ENCODE data around the gene NAB1. TPM values are rescaled to one million over a fixed set of nuclear protein-coding genes. Genes with fewer than 3 reads are reported as not detected.

Gene NAB1
- total RNA-seq, 1 experiment from 2014 or later, result 40.2 TPM

DNA sequence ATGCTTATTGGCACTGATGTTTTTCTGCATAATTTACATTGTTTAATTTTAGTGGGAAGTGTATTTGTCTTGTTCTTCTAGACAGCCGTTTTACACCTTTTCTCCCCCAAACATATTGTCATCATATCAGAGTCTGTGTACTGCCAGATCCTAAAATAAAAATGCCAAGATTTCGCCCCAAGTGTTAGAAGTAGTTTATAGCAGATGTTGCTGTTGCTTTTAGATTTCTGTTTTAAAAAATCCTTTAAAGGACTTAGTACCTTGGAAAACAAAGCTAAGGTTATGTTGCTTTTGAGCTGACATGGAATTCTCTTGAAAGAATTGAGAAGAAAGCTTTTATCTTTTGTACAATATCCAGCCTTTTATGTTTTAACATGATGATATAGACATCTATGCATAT is 36.0 kb downstream of the NAB1 start:
- no peak overlapping the region for H3K27ac ChIP-seq (ENCODE audit: low read length)
- H3K4me3 ChIP-seq (ENCODE audit: low read depth in 2 of 2, low read length in 2 of 2), result no peak overlapping the region
- no peak for DNase-seq (ENCODE audit: low read depth, low spot score)
- H3K27me3 ChIP-seq (ENCODE audit: control insufficient read depth, insufficient read depth, low read length), result no peaks in the 10 kb centered on the region
- peaks cover 16% of the 10 kb centered on the region for H3K36me3 ChIP-seq (ENCODE audit: control insufficient read depth, insufficient read depth, low read length)
- no peaks in the 10 kb centered on the region for H3K9me3 ChIP-seq (ENCODE audit: control insufficient read depth, insufficient read depth, low read depth, low read length)
- intact Hi-C loops (cut with micrococcal nuclease; ENCODE audit: unreplicated experiment) (no loop called here), in situ Hi-C loops (cut with HindIII; ENCODE audit: low pct_unique_long_range_greater_than_20kb, low sequenced_read_pairs) (no loop called here)
- TF ChIP-seq TCF7L2 (IDR thresholded peaks at IDR 0.05; ENCODE audit: low read depth, low read length) (no peak), POLR2AphosphoS5 (IDR thresholded peaks at IDR 0.05; ENCODE audit: low read depth, low read length) (no peak), SIN3A (IDR thresholded peaks at IDR 0.05; ENCODE audit: borderline replicate concordance, insufficient read depth, low read depth, low read length) (no peak)
- TF ChIP-seq, protein P1, sequence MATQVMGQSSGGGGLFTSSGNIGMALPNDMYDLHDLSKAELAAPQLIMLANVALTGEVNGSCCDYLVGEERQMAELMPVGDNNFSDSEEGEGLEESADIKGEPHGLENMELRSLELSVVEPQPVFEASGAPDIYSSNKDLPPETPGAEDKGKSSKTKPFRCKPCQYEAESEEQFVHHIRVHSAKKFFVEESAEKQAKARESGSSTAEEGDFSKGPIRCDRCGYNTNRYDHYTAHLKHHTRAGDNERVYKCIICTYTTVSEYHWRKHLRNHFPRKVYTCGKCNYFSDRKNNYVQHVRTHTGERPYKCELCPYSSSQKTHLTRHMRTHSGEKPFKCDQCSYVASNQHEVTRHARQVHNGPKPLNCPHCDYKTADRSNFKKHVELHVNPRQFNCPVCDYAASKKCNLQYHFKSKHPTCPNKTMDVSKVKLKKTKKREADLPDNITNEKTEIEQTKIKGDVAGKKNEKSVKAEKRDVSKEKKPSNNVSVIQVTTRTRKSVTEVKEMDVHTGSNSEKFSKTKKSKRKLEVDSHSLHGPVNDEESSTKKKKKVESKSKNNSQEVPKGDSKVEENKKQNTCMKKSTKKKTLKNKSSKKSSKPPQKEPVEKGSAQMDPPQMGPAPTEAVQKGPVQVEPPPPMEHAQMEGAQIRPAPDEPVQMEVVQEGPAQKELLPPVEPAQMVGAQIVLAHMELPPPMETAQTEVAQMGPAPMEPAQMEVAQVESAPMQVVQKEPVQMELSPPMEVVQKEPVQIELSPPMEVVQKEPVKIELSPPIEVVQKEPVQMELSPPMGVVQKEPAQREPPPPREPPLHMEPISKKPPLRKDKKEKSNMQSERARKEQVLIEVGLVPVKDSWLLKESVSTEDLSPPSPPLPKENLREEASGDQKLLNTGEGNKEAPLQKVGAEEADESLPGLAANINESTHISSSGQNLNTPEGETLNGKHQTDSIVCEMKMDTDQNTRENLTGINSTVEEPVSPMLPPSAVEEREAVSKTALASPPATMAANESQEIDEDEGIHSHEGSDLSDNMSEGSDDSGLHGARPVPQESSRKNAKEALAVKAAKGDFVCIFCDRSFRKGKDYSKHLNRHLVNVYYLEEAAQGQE (IDR thresholded peaks at IDR 0.05; ENCODE audit: insufficient read depth in 1 of 2, low read depth in 2 of 2, low read length in 1 of 2), result no peak
- TF ChIP-seq, protein P2, sequence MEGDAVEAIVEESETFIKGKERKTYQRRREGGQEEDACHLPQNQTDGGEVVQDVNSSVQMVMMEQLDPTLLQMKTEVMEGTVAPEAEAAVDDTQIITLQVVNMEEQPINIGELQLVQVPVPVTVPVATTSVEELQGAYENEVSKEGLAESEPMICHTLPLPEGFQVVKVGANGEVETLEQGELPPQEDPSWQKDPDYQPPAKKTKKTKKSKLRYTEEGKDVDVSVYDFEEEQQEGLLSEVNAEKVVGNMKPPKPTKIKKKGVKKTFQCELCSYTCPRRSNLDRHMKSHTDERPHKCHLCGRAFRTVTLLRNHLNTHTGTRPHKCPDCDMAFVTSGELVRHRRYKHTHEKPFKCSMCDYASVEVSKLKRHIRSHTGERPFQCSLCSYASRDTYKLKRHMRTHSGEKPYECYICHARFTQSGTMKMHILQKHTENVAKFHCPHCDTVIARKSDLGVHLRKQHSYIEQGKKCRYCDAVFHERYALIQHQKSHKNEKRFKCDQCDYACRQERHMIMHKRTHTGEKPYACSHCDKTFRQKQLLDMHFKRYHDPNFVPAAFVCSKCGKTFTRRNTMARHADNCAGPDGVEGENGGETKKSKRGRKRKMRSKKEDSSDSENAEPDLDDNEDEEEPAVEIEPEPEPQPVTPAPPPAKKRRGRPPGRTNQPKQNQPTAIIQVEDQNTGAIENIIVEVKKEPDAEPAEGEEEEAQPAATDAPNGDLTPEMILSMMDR (IDR thresholded peaks at IDR 0.05), result no peak
- peaks cover 4% of the 10 kb centered on the region; the same call in 1 of the 2 replicates for H3K4me1 ChIP-seq (ENCODE audit: control insufficient read depth, insufficient read depth, low read length)
- POLR2A ChIA-PET, result no interaction called here
- no peak for ATAC-seq
- CTCF ChIA-PET, result no interaction called here
- no TSS peak for BruUV-seq (replicated peaks)

DNA sequence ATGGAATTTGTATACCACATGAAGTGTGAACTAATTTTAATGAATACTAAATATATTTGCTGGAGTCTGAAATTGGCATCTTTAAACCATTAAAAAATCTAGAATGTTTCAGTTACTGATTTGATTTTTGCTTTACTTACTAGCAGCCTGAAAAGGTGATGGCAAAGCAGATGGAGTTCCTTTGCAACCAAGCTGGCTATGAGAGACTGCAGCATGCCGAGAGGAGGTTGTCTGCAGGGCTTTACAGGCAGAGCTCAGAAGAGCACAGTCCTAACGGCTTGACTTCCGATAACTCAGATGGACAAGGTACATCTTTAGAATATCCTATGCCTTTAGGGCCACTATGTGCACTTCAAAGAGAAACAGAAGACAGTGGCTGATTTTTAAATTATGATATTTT is 36.5 kb downstream of the NAB1 start:
- H3K36me3 ChIP-seq (ENCODE audit: control insufficient read depth, insufficient read depth, low read length), result peaks cover 16% of the 10 kb centered on the region
- H3K27me3 ChIP-seq (ENCODE audit: control insufficient read depth, insufficient read depth, low read length), result no peaks in the 10 kb centered on the region
- DNase-seq (ENCODE audit: low read depth, low spot score) (no peak), ATAC-seq (no peak)
- H3K4me1 ChIP-seq (ENCODE audit: control insufficient read depth, insufficient read depth, low read length), result peaks cover 4% of the 10 kb centered on the region; the same call in 1 of the 2 replicates
- in situ Hi-C loops (cut with HindIII; ENCODE audit: low pct_unique_long_range_greater_than_20kb, low sequenced_read_pairs) (no loop called here), intact Hi-C loops (cut with micrococcal nuclease; ENCODE audit: unreplicated experiment) (no loop called here)
- TF ChIP-seq TCF7L2 (IDR thresholded peaks at IDR 0.05; ENCODE audit: low read depth, low read length) (no peak), POLR2AphosphoS5 (IDR thresholded peaks at IDR 0.05; ENCODE audit: low read depth, low read length) (no peak), SIN3A (IDR thresholded peaks at IDR 0.05; ENCODE audit: borderline replicate concordance, insufficient read depth, low read depth, low read length) (no peak)
- TF ChIP-seq, protein P2 (IDR thresholded peaks at IDR 0.05), result no peak
- TF ChIP-seq, protein P1 (IDR thresholded peaks at IDR 0.05; ENCODE audit: insufficient read depth in 1 of 2, low read depth in 2 of 2, low read length in 1 of 2), result no peak
- no peak overlapping the region for H3K27ac ChIP-seq (ENCODE audit: low read length)
- CTCF ChIA-PET, result no interaction called here
- POLR2A ChIA-PET, result no interaction called here
- no TSS peak for BruUV-seq (replicated peaks)
- no peak overlapping the region for H3K4me3 ChIP-seq (ENCODE audit: low read depth in 2 of 2, low read length in 2 of 2)
- H3K9me3 ChIP-seq (ENCODE audit: control insufficient read depth, insufficient read depth, low read depth, low read length), result no peaks in the 10 kb centered on the region

All from Panc1 (cell line).